HG03064 (cell line): ENCODE results near the gene KRTAP2-3.
"Not testable (repeated sequence)": the region's sequence is repeated elsewhere in the genome, so short reads cannot be mapped to it uniquely, and the experiment has no call there.

Source experiments
- ATAC-seq: cut with Tn5 transposase; IDR thresholded peaks from one replicate; pipeline ENCODE4 v1.9.1; 2021; ENCODE audit warnings: low read depth; ENCODE audit not compliant: unreplicated experiment

KRTAP2-3 gene

DNA sequence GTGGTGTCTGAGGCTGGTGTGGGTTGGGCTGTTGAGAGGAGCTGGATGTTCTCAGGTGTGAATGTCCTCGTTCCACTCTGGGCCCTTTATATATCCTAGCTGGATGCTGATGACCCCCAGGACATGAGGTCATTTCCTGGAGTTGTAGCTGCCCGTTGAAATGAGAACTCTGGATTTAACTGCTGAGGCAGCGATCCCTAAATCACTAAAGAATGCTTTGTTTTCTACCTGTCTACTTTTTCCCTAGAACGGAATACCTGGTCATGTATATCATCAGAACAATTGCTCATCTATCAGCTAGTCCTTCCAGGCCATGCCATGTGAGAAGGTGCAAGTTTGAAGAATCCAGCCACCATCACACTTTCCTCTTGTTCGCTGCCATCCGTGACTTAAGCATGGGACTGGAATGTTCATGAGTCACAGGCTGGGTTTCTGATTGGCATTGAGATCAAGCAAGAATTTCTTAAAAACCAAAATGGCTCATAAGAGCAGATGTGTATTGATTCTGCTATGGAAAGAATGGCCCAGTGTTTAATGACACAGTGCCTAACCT is at the start of gene KRTAP2-3:
TSS of gene KRTAP2-3 (minus strand) at position 63 of the 553 bp plus-strand sequence. CDS start 64 bp downstream, outside the sequence.
- ATAC-seq = no peak

GRCh38 chr17:41108728-41109386 is 48.9 kb upstream of the KRTAP2-3 start:
- not testable (repeated sequence) for ATAC-seq

- no peak for ATAC-seq
Measured at GRCh38 chr17:41107941-41108450, 48.1 kb upstream of the KRTAP2-3 start.

GRCh38 chr17:41105347-41105746 is 45.4 kb upstream of the KRTAP2-3 start, which contains the start of gene KRTAP4-9:
KRTAP4-9 (plus strand) TSS chr17:41105389; CDS start chr17:41105389, 0 bp downstream.
- ATAC-seq = not testable (repeated sequence)

- not testable (repeated sequence) for ATAC-seq
Measured at GRCh38 chr17:41104386-41105038, 44.6 kb upstream of the KRTAP2-3 start.

DNA sequence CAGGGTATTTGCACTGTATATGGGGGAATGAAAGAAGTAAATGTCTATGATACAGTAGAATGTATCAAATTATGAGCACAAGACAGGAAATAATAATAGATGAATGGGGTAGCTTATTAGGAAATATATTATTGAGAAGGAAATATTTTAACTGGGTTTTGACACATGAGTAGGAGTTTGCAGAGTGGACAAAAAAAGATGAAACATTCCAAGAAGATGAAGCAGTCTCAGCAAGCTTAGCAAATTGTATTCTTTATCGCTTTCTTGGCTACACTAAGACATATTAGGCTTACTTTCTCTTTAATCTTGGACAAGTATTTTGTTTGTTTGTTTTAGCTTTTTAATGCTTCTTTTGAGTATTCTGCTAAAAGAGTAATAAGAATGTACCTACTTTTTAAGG is 44.0 kb upstream of the KRTAP2-3 start:
- ATAC-seq = no peak

DNA sequence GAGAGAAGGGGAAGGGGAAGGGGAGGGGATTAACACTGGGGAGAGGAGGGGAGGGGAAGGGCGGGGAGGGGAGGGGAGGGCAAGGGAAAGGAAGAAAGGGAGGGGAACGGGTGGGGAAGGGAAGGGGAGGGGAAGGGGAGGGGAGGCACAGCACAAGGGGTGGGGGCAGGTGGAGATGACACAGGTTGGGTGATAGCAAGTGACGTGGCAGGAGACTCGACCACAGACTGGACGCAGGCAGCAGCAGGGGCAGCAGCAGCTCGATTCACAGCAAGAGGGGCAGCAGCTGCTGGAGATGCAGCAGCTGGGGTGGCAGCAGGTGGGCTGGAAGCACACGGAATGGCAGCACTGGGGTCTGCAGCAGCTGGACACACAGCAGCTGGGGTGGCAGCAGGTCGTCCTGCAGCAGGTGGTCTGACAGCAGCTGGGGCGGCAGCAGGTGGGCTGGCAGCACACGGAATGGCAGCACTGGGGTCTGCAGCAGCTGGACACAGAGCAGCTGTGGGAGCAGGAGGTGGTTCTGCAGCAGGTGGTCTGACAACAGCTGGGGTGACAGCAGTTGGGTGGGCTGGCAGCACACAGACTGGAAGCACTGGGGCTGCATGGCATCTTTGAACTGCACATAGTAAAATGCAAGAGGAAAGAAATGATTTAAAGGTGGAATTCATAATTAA is 41.8 kb upstream of the KRTAP2-3 start, which contains the start of gene KRTAP4-16:
TSS of gene KRTAP4-16 (minus strand) at position 624 of the 674 bp plus-strand sequence. CDS start at position 624, 0 bp downstream.
- no peak for ATAC-seq

GRCh38 chr17:41099682-41100480 is 40.0 kb upstream of the KRTAP2-3 start:
- not testable (repeated sequence) for ATAC-seq

- no peak for ATAC-seq
Measured at GRCh38 chr17:41098481-41098880, 38.6 kb upstream of the KRTAP2-3 start.

- no peak for ATAC-seq
Measured at GRCh38 chr17:41098042-41098441, 38.1 kb upstream of the KRTAP2-3 start, which contains the start of gene KRTAP4-8. KRTAP4-8 (minus strand) TSS chr17:41098142; CDS start chr17:41098084, 58 bp downstream.

GRCh38 chr17:41096055-41096454 is 36.1 kb upstream of the KRTAP2-3 start:
- no peak for ATAC-seq

DNA sequence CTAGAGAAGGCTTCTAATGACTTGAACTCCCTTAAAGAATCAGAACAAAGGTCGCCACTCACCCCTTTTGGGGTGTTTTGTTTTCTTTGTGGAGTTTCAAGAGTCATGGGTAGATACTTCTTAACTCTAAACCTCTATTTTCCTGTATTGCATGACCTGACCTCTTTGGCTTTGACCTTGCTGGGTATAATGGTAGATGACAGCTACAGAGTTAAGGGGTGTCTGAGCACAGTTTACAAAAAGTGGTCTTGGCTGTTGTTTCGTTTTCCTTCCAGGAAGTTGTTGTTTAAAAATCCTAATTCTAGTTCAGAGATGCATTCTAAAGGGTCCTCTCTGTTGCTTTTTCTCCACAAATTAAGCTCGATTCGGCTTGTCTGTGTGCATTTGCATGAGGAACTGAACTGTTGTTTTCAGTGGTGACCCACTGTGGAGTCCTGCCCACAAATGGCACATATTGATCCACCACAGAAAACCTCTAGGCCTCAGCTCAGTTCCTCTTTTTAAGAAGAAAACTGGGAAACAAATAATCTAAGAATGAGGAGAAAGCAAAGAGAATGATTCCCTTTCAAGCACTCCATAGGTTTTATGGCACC is 28.9 kb upstream of the KRTAP2-3 start:
- not testable (repeated sequence) for ATAC-seq

- ATAC-seq = not testable (repeated sequence)
Measured at GRCh38 chr17:41084100-41084856, 24.4 kb upstream of the KRTAP2-3 start, which contains the start of gene KRTAP4-7. KRTAP4-7 (plus strand) TSS chr17:41084150; CDS start chr17:41084207, 57 bp downstream.

- ATAC-seq = not testable (repeated sequence)
Measured at GRCh38 chr17:41083427-41083826, 23.5 kb upstream of the KRTAP2-3 start.

DNA sequence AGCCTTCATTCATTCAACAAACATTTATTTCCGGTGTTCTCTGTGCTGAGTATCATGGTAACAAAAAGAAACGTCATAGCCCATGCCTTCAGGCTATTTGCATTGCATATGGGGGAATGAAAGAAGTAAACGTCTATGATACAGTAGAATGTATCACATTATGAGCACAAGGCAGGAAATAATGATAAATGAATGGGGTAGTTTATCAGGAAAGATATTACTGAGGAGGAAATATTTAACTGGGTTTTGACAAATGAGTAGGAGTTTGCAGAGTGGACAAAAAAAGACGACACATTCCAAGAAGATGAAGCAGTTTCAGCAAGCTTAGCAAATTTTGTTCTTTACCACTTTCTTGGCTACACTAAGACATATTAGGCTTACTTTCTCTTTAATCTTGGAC is 22.7 kb upstream of the KRTAP2-3 start:
- ATAC-seq = no peak

DNA sequence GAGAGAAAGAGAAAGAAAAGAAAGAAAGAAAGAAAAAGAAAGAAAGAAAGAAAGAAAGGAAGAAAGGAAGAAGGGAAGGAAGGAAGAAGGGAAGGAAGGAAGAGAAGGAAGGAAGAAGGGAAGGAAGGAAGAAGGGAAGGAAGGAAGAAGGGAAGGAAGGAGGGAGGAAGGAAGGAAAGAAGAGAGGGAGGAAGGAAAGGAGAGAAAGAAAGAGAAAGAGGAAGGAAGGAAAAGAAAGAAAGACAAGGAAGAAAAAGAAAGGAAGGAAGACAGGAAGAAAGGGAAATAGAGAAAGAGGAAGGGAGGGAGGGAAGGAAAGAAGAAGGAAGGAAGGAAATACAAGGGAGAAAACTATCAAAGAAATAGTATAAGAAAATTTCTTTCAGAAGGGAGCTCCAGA is 16.9 kb upstream of the KRTAP2-3 start:
- no peak for ATAC-seq

GRCh38 chr17:41073676-41074075 is 13.8 kb upstream of the KRTAP2-3 start:
- ATAC-seq = no peak

- ATAC-seq = no peak
Measured at GRCh38 chr17:41071606-41072360, 11.9 kb upstream of the KRTAP2-3 start.
